DOHH2 (cell line): Measurements from ENCODE around the gene NFE2L3.

Experiments used
- H3F3A ChIP-seq: fragments of 200-600 bp; sonication (generic), shearing (Covaris generic); 2 replicates; pipeline ENCODE4 v1.6.0; 2016; ENCODE audit warnings: antibody characterized with exemption, mild to moderate bottlenecking; ENCODE audit not compliant: control insufficient read depth, insufficient read depth
- H3K27ac ChIP-seq: fragments of 200-600 bp; sonication (generic); 2 replicates; pipeline ENCODE4 v1.5.1; 2014; ENCODE audit warnings: low read depth, mild to moderate bottlenecking, low read length, moderate library complexity
- H3K27me3 ChIP-seq: fragments of 200-600 bp; sonication (generic); 2 replicates; pipeline ENCODE4 v1.6.1; 2014; ENCODE audit warnings: mild to moderate bottlenecking, low read length, mixed read lengths; ENCODE audit not compliant: control insufficient read depth
- H3K36me3 ChIP-seq: fragments of 200-600 bp; sonication (generic); 2 replicates; pipeline ENCODE4 v1.6.1; 2014; ENCODE audit warnings: mild to moderate bottlenecking, low read length, moderate library complexity, mixed read lengths; ENCODE audit not compliant: control insufficient read depth
- H3K4me1 ChIP-seq: fragments of 200-600 bp; sonication (generic); 2 replicates; pipeline ENCODE4 v1.6.1; 2014; ENCODE audit warnings: mild to moderate bottlenecking, low read length, mixed read lengths; ENCODE audit not compliant: control insufficient read depth
- H3K4me2 ChIP-seq: fragments of 200-600 bp; sonication (generic); 2 replicates; pipeline ENCODE4 v1.6.0; 2014; ENCODE audit warnings: mild to moderate bottlenecking, low read length, moderate library complexity
- H3K4me3 ChIP-seq: fragments of 200-600 bp; sonication (generic); 2 replicates; pipeline ENCODE4 v1.5.1; 2014; ENCODE audit warnings: mild to moderate bottlenecking, low read length, mixed read lengths
- H3K79me2 ChIP-seq: fragments of 200-600 bp; sonication (generic); 2 replicates; pipeline ENCODE4 v1.6.1; 2014; ENCODE audit warnings: mild to moderate bottlenecking, low read length, mixed read lengths; ENCODE audit not compliant: control insufficient read depth
- H3K9me2 ChIP-seq: fragments of 200-600 bp; sonication (generic); replicated peaks from 2 replicates; pipeline ENCODE4 v1.6.1; 2014; ENCODE audit warnings: mild to moderate bottlenecking, low read length, mixed read lengths; ENCODE audit not compliant: control insufficient read depth
- H3K9me3 ChIP-seq: fragments of 200-600 bp; sonication (generic); 2 replicates; pipeline ENCODE4 v1.6.1; 2014; ENCODE audit warnings: antibody characterized with exemption, low read length, mixed read lengths; ENCODE audit not compliant: control insufficient read depth, insufficient read depth
- H4K20me1 ChIP-seq: fragments of 200-600 bp; sonication (generic); 2 replicates; pipeline ENCODE4 v1.6.0; 2014; ENCODE audit warnings: low read depth, mild to moderate bottlenecking, antibody characterized with exemption, low read length, moderate library complexity; ENCODE audit not compliant: control insufficient read depth, insufficient read depth
- CTCF ChIP-seq: fragments of 200-600 bp; sonication (generic); IDR thresholded peaks from one replicate; pipeline ENCODE4 v1.5.1; 2014; ENCODE audit warnings: antibody characterized with exemption, mild to moderate bottlenecking, low read depth, low read length; ENCODE audit not compliant: poor library complexity, severe bottlenecking
- EZH2phosphoT487 ChIP-seq: fragments of 200-600 bp; sonication (generic); IDR thresholded peaks from 2 replicates; pipeline ENCODE4 v1.6.1; 2017; ENCODE audit warnings: borderline replicate concordance, mild to moderate bottlenecking, antibody characterized with exemption, low read length, moderate library complexity, mixed read lengths

NFE2L3 gene

DNA sequence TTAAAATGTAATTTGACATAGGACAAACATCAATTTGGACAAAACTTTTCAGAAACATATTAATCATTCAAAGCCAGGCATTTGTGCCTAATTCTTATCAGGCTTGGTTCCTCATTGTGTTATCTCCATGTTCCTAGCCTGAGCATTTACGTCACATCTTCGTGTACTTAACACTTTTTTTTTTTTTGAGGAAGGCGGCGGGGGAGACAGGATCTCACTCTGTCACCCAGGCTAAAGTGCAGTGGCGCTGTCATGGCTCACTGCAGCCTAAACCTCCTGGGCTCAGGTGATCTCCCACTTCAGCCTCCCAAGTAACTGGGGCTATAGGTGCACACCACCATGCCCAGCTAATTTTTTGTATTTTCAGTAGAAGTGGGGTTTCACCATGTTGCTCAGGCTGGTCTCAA is 28.8 kb downstream of the NFE2L3 start:
- Histone ChIP-seq H3K9me2 (no peaks in the 10 kb centered on the region), H3K4me3 (no peak overlapping the region), H3K79me2 (no peaks in the 10 kb centered on the region), H3K36me3 (peaks cover 25% of the 10 kb centered on the region), H3K9me3 (no peaks in the 10 kb centered on the region), H3K4me2 (no peak overlapping the region), H3K4me1 (no peaks in the 10 kb centered on the region), H4K20me1 (no peaks in the 10 kb centered on the region), H3K27me3 (no peaks in the 10 kb centered on the region), H3K27ac (no peak overlapping the region), H3F3A (peaks cover 58% of the 10 kb centered on the region)
- TF ChIP-seq EZH2phosphoT487 = no peak
- no peak for TF ChIP-seq CTCF

DNA sequence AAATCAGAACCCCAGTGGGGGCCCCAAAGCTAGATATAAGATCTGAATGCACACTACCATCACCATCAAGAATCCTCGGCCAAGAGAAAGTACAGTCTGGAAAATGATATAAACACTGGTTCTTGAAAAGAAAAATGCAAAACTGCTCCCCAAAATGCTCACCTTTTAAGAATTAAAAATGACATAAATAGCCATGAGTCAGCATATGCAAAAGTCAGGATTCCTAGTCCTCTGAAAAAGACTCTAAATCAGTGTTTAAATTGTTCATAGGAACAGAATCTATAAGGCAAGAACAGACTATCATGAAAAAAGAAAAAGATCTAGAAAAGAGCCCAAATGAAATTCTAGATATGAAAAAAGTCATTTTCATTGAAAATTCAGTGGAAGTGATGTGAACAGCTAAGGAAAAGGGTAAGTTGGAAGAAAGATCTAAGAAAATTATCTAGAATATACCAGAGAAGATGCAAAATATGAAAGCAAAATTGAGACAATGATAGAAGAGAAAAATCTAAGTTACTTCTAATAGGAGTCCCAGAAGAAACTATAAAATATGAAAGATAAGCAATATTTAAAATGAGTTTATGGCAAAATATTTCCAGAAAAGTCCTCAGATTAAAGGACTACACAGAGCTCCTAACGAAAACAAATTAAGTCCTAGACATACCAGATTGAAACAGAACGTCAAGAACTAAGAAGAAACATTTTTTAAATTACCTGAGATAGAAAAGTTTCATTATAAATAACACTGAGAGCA is 29.7 kb downstream of the NFE2L3 start:
- TF ChIP-seq EZH2phosphoT487 (no peak), CTCF (no peak)
- peaks cover 67% of the 10 kb centered on the region for H3F3A ChIP-seq

DNA sequence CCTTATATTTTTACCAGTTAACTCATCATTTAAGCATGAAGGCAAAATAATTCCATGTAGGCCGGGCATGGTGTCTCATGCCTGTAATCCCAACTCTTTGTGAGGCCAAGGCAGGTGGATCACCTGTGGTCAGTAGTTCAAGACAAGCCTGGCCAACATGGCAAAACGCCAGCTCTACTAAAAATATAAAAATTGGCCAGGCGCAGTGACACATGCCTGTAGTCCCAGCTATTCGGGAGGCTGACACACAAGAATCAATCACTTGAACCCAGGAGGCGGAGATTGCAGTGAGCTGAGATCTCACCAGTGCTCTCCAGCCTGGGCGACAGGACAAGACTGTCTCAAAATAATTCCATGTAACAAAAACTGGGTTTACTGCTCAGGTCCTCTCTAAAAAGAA is 30.3 kb downstream of the NFE2L3 start:
- no peak overlapping the region for H3K4me2 ChIP-seq

More for the DNA sequence above, 29.7 kb downstream of the NFE2L3 start:
- Histone ChIP-seq H3K4me1 (no peaks in the 10 kb centered on the region), H3K9me3 (no peaks in the 10 kb centered on the region), H3K9me2 (no peaks in the 10 kb centered on the region), H3K36me3 (peaks cover 29% of the 10 kb centered on the region), H3K79me2 (no peaks in the 10 kb centered on the region), H3K27me3 (no peaks in the 10 kb centered on the region), H3K27ac (no peak overlapping the region), H3K4me3 (no peak overlapping the region), H4K20me1 (no peaks in the 10 kb centered on the region), H3K4me2 (no peak overlapping the region)

More for the DNA sequence above, 30.3 kb downstream of the NFE2L3 start:
- Histone ChIP-seq H3K4me1 (no peaks in the 10 kb centered on the region), H3F3A (peaks cover 73% of the 10 kb centered on the region), H3K27ac (no peak overlapping the region), H3K9me3 (no peaks in the 10 kb centered on the region), H3K27me3 (no peaks in the 10 kb centered on the region), H3K4me3 (no peak overlapping the region), H4K20me1 (no peaks in the 10 kb centered on the region), H3K79me2 (no peaks in the 10 kb centered on the region), H3K36me3 (peaks cover 35% of the 10 kb centered on the region), H3K9me2 (no peaks in the 10 kb centered on the region)
- TF ChIP-seq EZH2phosphoT487 = no peak
- TF ChIP-seq CTCF = no peak
